Panc1 (cell line): ENCODE results near the gene FGFBP1. TPM values are rescaled to one million over a fixed set of nuclear protein-coding genes. Genes with fewer than 3 reads are reported as not detected.

Experiments
- ATAC-seq: fragments of 200-7000 bp; cut with Tn5 transposase; 2 replicates; pipeline ENCODE4 v1.9.1; 2020; ENCODE audit warnings: mild to moderate bottlenecking, moderate library complexity
- BruUV-seq: library from RNA; stranded (reverse); fragments of 400-500 nt; replicated peaks from 2 replicates; lab custom pipeline; 2021; lab: Mats Ljungman, UMichigan
- CTCF ChIA-PET: fragments of 300-600 bp; sonication (Branson Sonifier 250); formaldehyde crosslinking; loops from one replicate; lab custom pipeline; 2022; ENCODE audit warnings: antibody characterized with exemption; lab: Charles Lee
- POLR2A ChIA-PET: fragments of 300-600 bp; sonication (Branson Sonifier 250); formaldehyde crosslinking; loops from one replicate; lab custom pipeline; 2022; ENCODE audit warnings: antibody characterized with exemption; lab: Charles Lee
- DNase-seq: peaks from one replicate; pipeline ENCODE4 v3.0.0-alpha.2; 2010; ENCODE audit warnings: low read depth, low spot score
- H3K27ac ChIP-seq: 2 replicates; pipeline ENCODE4 v1.5.1; 2011; ENCODE audit warnings: mild to moderate bottlenecking, low read length, inconsistent platforms
- H3K27me3 ChIP-seq: fragments of 200-500 bp; sonication (Bioruptor generic); 2 replicates; pipeline ENCODE4 v1.6.0; 2014; ENCODE audit warnings: low read length, inconsistent platforms; ENCODE audit not compliant: control insufficient read depth, insufficient read depth
- H3K36me3 ChIP-seq: fragments of 200-500 bp; sonication (Bioruptor generic); 2 replicates; pipeline ENCODE4 v1.5.1; 2014; ENCODE audit warnings: inconsistent platforms, mild to moderate bottlenecking, low read length, moderate library complexity; ENCODE audit not compliant: control insufficient read depth, insufficient read depth
- H3K4me1 ChIP-seq: 2 replicates; pipeline ENCODE4 v1.5.1; 2011; ENCODE audit warnings: inconsistent platforms, mild to moderate bottlenecking, low read length, moderate library complexity; ENCODE audit not compliant: control insufficient read depth, insufficient read depth
- H3K4me3 ChIP-seq, 2 experiments: 2 replicates each; pipeline ENCODE4 v1.5.1; 2011 to 2012; ENCODE audit warnings: low read depth in 2 of 2, low read length in 2 of 2, mild to moderate bottlenecking in 2 of 2, inconsistent platforms in 1 of 2, moderate library complexity in 1 of 2
- H3K9me3 ChIP-seq: fragments of 200-500 bp; sonication (Bioruptor generic); 2 replicates; pipeline ENCODE4 v1.5.1; 2014; ENCODE audit warnings: low read depth, mild to moderate bottlenecking, inconsistent platforms, low read length, moderate library complexity; ENCODE audit not compliant: control insufficient read depth, insufficient read depth
- CTCF ChIP-seq: fragments of 450-650 bp; IDR thresholded peaks from 2 replicates; pipeline ENCODE4 v1.5.1; 2017; ENCODE audit warnings: mild to moderate bottlenecking
- POLR2AphosphoS5 ChIP-seq: IDR thresholded peaks from 2 replicates; pipeline ENCODE4 v1.6.1; 2012; ENCODE audit warnings: mild to moderate bottlenecking, low read depth, low read length, moderate library complexity
- REST ChIP-seq, 2 experiments: IDR thresholded peaks; 2 replicates each; pipeline ENCODE4 v1.6.1; 2011 to 2012; ENCODE audit warnings: low read depth in 2 of 2, control low read depth in 1 of 2, low read length in 1 of 2, mild to moderate bottlenecking in 1 of 2, moderate library complexity in 1 of 2; ENCODE audit not compliant: insufficient read depth in 1 of 2
- SIN3A ChIP-seq: IDR thresholded peaks from 2 replicates; pipeline ENCODE4 v1.6.1; 2012; ENCODE audit warnings: low read depth, mild to moderate bottlenecking, low read length, moderate library complexity, borderline replicate concordance; ENCODE audit not compliant: insufficient read depth
- TCF7L2 ChIP-seq: IDR thresholded peaks from 2 replicates; pipeline ENCODE4 v1.6.1; 2011; ENCODE audit warnings: mild to moderate bottlenecking, low read depth, low read length, inconsistent platforms
- in situ Hi-C: cut with HindIII; loops from 2 replicates; pipeline ENCODE4 v1.10.0; 2016; ENCODE audit warnings: low sequenced_read_pairs, low pct_unique_long_range_greater_than_20kb
- intact Hi-C: fragments of 100-400 bp; cut with micrococcal nuclease; formaldehyde crosslinking; loops from one replicate; pipeline ENCODE4 v1.10.0; 2022; ENCODE audit not compliant: unreplicated experiment
- total RNA-seq: library from RNA; stranded (reverse); gene quantifications from one replicate; pipeline ENCODE4 v1.2.1, GENCODE V29; 2021; ENCODE audit not compliant: unreplicated experiment

Gene FGFBP1
- total RNA-seq, 1 experiment from 2014 or later = 0.39 TPM

DNA sequence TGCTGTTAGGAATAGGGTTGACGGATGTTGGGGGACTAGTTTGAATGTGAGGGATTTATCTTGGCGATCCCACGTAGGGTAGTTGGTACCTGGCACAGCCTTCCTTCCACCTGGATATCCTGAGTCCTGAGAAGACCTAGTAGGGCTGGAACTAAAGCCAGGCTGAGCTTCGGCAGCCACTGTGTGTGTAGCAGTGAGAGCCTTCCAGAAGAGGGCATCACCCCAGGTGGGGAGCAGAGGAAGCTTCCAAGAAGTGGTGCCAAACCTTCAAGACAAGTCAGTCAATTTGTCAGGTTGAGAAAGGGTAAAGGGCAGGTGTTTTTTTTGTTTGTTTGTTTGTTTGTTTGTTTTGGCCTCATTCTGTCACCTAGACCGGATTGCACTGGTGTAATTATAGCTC lies 25.6 kb upstream of the FGFBP1 start:
- DNase-seq (no peak), ATAC-seq (no peak)
- ChIA-PET CTCF (interaction anchor here (0.6 kb wide), 1 partner anchor 303 kb away, joined by 6 read pairs; no protein-coding TSS in a partner anchor), POLR2A (no interaction called here)
- Histone ChIP-seq H3K36me3 (no peaks in the 10 kb centered on the region), H3K27ac (no peak overlapping the region), H3K9me3 (no peaks in the 10 kb centered on the region), H3K27me3 (no peaks in the 10 kb centered on the region), H3K4me3 (no peak overlapping the region), H3K4me1 (no peaks in the 10 kb centered on the region; the same call in 1 of the 2 replicates)
- BruUV-seq = no TSS peak
- no peak for TF ChIP-seq TCF7L2
- TF ChIP-seq REST (IDR thresholded peaks at IDR 0.05; ENCODE audit: insufficient read depth in 1 of 2, low read depth in 2 of 2, low read length in 1 of 2) = no peak
- TF ChIP-seq CTCF = peak; percentile 12; the same call in 1 of the 2 replicates
- TF ChIP-seq POLR2AphosphoS5 = no peak
- intact Hi-C loops (no loop called here), in situ Hi-C loops (no loop called here)

GRCh38 chr4:15963576-15963975 lies 25.0 kb upstream of the FGFBP1 start:
- no peak for ATAC-seq
- BruUV-seq = no TSS peak
- H3K27me3 ChIP-seq = no peaks in the 10 kb centered on the region
- H3K36me3 ChIP-seq = no peaks in the 10 kb centered on the region
- intact Hi-C loops (loop anchor here (2.0 kb wide), 1 partner anchor 37 kb away; no protein-coding TSS in a partner anchor), in situ Hi-C loops (no loop called here)
- DNase-seq = no peak
- no peaks in the 10 kb centered on the region for H3K9me3 ChIP-seq
- no peaks in the 10 kb centered on the region; the same call in 1 of the 2 replicates for H3K4me1 ChIP-seq
- TF ChIP-seq CTCF (no peak), POLR2AphosphoS5 (no peak), REST (IDR thresholded peaks at IDR 0.05; ENCODE audit: insufficient read depth in 1 of 2, low read depth in 2 of 2, low read length in 1 of 2) (no peak), TCF7L2 (no peak), SIN3A (no peak)
- H3K4me3 ChIP-seq = no peak overlapping the region
- CTCF ChIA-PET = no interaction called here
- POLR2A ChIA-PET = no interaction called here
- no peak overlapping the region for H3K27ac ChIP-seq
